GM21825 (cell line): ENCODE data around the gene ADGRA3.
"Not testable (repeated sequence)": the region's sequence is repeated elsewhere in the genome, so short reads cannot be mapped to it uniquely, and the experiment has no call there.

Experiments used
- ATAC-seq: cut with Tn5 transposase; IDR thresholded peaks from one replicate; pipeline ENCODE4 v1.9.1; 2021; ENCODE audit warnings: mild to moderate bottlenecking, moderate library complexity; ENCODE audit not compliant: unreplicated experiment

ADGRA3 gene

DNA sequence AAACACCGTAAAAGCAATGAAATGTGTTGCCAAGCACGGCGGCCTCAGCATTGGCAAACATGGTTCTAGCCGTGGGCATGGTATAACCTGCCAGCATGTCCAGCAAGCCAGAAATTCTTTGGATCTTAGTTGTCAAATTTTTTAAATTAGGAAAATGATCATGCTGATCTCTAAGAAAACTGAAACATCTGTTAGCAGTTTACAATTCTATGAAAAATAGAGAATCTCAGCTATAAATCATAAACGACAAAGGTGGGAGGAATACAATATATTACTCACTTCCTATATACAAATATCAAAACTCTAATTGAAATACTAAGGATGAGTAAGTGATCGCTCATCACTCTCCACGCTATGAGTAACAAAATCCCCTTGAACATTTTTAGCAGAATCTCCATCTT lies 130.3 kb downstream of the ADGRA3 start:
- ATAC-seq, result no peak

GRCh38 chr4:22384154-22384553 lies 131.7 kb downstream of the ADGRA3 start:
- ATAC-seq, result no peak

DNA sequence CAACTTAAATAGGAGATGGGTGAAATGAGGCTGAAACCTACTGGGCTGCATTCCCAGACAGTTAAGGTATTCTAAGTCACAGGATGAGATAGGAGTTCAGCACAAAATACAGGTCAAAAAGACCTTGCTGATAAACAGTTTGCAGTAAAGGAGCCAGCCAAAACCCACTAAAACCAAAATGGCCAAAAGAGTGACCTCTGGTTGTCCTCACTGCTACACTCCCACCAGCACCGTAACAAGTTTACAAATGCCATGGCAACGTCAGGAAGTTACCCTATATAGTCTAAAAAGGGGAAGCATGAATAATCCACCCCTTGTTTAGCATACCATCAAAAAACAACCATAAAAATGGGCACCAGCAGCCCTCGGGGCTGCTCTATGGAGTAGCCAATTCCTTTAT lies 133.7 kb downstream of the ADGRA3 start:
- not testable (repeated sequence) for ATAC-seq

DNA sequence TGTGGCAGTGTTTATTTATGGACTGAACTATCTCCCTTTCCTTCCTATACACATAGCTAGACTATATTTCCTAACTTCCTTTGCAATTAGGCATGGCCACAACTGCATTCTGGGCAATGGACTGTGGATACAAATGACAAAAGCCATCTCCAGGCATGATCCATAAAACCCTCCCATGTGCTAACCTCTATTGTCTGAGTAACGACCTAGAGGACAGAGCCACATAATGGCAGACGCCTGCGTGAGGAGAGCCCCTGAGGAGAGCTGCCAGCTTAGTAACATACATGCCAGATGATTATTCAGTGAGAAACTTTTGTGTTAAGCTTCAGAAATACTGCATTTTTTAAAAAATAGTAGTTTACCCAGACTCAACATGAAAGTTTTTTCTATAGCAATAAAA lies 142.9 kb downstream of the ADGRA3 start:
- ATAC-seq, result no peak

DNA sequence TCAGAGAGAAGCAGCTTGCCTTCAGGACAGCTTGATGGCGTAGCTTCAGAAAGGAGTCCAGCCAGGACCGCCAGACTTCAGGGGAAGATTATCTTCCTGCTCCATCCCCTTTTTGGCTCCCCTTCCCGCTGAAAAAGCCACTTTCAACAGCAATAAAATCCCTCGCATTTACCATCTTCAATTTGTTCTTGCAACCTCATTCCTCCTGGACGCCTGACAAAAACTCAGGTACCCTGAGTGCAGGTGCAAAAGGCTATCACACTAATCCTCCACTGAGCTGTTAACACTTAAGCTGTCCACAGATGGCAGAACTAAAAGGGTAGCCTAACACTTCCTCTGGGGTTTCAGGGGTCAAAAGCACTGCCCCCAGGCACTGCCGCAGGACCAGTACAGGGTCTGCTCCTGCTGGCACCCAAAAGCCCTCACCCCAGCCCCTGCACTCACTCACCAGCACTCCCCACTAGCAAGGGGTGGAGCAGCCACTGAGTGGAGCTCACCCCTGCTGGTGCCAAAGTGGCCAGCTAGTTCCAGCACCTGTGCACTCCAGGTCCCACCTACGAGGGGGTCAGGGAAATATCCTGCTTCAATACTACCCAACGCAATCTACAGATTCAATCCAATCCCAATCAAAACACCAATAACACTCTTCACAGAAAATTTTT lies 145.8 kb downstream of the ADGRA3 start:
- no peak for ATAC-seq

GRCh38 chr4:22363787-22364186 lies 152.1 kb downstream of the ADGRA3 start:
- no peak for ATAC-seq

- no peak for ATAC-seq
These were observed 152.8 kb downstream of the ADGRA3 start for GRCh38 chr4:22363036-22363435.

- peak; percentile 52 for ATAC-seq
These were observed 158.8 kb downstream of the ADGRA3 start for GRCh38 chr4:22356987-22357596.

DNA sequence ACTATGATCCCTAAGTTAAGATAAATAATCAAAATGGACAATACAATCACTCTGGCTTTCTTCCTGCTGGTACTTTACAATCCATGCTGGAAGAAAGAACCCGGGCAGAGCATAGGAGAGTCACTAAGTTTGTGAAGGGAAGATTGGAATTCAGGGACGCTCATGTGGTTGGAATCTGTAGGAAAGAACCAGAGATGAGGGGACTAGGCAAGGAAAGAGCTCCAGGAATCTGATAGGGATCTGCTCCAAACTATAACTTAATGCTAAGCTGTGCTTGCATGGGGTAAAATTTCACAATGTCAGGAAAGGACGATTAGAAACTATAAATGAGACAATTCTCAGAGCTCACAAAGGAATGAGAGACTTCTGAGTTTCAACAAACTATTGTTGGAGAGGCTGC lies 167.5 kb downstream of the ADGRA3 start:
- no peak for ATAC-seq

DNA sequence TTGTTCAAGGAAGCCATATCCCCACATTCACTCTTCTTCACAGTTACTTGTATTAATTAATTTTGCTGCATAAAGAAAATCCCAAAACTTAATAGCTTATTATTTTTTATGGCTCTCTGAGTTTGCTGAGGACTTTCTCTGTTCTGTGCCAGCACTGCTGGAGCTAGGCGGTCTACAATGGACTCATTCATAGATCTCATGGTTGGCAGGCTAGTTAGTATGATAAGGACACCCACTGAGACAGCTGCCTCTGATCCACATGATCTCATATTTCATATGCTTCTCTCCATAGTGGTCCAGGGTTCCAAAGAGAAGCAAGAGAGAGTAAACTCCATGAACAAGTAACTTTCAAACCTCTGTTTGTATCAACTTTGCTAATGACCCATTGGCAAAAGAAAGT lies 170.2 kb downstream of the ADGRA3 start:
- no peak for ATAC-seq

DNA sequence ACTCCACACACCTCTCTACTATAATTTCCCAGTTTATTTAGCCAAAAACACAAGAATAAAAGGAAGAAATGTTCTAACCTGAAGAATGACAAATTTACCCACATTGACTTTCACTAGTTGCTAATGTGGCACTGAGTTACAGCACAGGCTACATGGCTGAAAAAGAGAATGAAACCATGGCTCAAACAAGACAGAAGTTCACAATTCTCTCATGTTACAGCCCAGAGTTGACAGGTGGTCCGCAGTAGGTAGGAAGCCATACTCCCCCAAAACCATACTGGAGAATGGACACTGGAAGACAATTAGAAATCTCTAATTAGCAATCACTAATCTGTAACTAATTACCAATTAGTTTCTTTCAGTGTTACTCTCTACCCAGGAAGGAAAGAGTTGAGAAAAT lies 170.8 kb downstream of the ADGRA3 start:
- no peak for ATAC-seq

GRCh38 chr4:22343606-22344005 lies 172.3 kb downstream of the ADGRA3 start:
- ATAC-seq, result no peak

DNA sequence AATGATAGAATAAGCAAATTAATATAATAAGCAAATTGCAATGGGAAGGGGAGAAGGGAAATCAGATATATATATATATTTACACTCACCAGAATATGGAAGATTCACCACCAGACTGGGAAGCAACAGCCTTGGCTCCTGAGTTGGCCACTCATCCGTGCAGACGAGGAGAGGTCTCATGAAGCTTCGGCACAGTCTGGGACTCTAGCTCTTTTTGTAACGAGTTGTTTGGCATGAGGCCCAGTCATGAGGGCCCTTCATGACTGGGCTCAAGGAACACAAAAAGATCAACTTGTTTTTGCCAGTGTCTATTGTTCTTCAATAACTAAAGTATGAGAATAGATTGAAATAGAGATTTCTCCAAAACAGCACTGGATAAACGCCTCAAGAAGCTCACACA lies 176.4 kb downstream of the ADGRA3 start:
- no peak for ATAC-seq

- ATAC-seq, result no peak
These were observed 177.1 kb downstream of the ADGRA3 start for GRCh38 chr4:22338796-22339195.
